WTC11 (cell line): ENCODE results near the gene RNF150.

Experiments
- ELF4 ChIP-seq: sonication (generic); formaldehyde crosslinking; IDR thresholded peaks from 2 replicates; pipeline ENCODE4 v1.8.1; 2022; ENCODE audit warnings: low read depth, mild to moderate bottlenecking, moderate library complexity, missing genetic modification reagents
- ESRRA ChIP-seq: sonication (generic); formaldehyde crosslinking; IDR thresholded peaks from 2 replicates; pipeline ENCODE4 v1.8.1; 2022; ENCODE audit warnings: mild to moderate bottlenecking, missing genetic modification reagents, borderline replicate concordance
- HMGA2 ChIP-seq: fragments of 250-450 bp; sonication (Bioruptor Pico); IDR thresholded peaks from 2 replicates; pipeline ENCODE4 v1.4.0; 2021; ENCODE audit warnings: mild to moderate bottlenecking, moderate library complexity
- KAT7 ChIP-seq: sonication (generic); formaldehyde crosslinking; IDR thresholded peaks from 2 replicates; pipeline ENCODE4 v1.8.1; 2023; ENCODE audit warnings: missing genetic modification reagents, mild to moderate bottlenecking, borderline replicate concordance
- NFE2L1 ChIP-seq: sonication (generic); formaldehyde crosslinking; IDR thresholded peaks from 2 replicates; pipeline ENCODE4 v1.8.1; 2023; ENCODE audit warnings: missing genetic modification reagents
- OVOL2 ChIP-seq: fragments of 250-450 bp; sonication (Bioruptor Pico); IDR thresholded peaks from 2 replicates; pipeline ENCODE4 v1.9.0; 2021; ENCODE audit warnings: mild to moderate bottlenecking, borderline replicate concordance
- RELA ChIP-seq: sonication (generic); formaldehyde crosslinking; IDR thresholded peaks from 2 replicates; pipeline ENCODE4 v1.8.1; 2022; ENCODE audit warnings: missing genetic modification reagents, mild to moderate bottlenecking, borderline replicate concordance
- RORB ChIP-seq: fragments of 250-450 bp; sonication (Bioruptor Pico); IDR thresholded peaks from 2 replicates; pipeline ENCODE4 v1.9.0; 2021; ENCODE audit warnings: mild to moderate bottlenecking
- SP1 ChIP-seq: sonication (generic); formaldehyde crosslinking; conservative IDR thresholded peaks from 2 replicates; pipeline ENCODE4 v1.8.1; 2022; ENCODE audit warnings: missing genetic modification reagents
- TF ChIP-seq, protein P1 (sequence below): fragments of 200-600 bp; IDR thresholded peaks from 2 replicates; pipeline ENCODE4 v1.8.0; 2022; ENCODE audit warnings: antibody characterized with exemption
- TF ChIP-seq, protein P2 (sequence below): sonication (generic); formaldehyde crosslinking; IDR thresholded peaks from 2 replicates; pipeline ENCODE4 v1.8.0; 2022; ENCODE audit warnings: mild to moderate bottlenecking, missing genetic modification reagents

DNA sequence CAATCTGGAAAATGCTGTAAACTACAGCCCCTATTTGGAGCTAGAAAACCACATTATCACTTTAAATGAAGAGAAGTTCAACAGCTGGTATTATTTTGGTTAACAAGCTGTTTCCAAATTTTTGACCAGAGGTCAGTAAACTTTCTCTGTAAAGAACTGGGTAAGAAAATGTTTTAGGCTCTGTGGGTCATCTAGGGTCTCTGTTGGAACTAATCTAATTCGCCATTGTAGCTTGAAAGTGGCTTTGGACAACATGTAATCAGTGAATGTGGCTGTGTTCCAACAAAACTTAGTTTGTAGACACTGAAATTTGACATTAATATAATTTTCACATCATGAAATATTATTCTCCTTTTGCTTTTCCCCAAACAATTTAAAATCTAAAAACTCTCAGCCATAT, 25.8 kb upstream of the RNF150 start:
- TF ChIP-seq, protein P1, sequence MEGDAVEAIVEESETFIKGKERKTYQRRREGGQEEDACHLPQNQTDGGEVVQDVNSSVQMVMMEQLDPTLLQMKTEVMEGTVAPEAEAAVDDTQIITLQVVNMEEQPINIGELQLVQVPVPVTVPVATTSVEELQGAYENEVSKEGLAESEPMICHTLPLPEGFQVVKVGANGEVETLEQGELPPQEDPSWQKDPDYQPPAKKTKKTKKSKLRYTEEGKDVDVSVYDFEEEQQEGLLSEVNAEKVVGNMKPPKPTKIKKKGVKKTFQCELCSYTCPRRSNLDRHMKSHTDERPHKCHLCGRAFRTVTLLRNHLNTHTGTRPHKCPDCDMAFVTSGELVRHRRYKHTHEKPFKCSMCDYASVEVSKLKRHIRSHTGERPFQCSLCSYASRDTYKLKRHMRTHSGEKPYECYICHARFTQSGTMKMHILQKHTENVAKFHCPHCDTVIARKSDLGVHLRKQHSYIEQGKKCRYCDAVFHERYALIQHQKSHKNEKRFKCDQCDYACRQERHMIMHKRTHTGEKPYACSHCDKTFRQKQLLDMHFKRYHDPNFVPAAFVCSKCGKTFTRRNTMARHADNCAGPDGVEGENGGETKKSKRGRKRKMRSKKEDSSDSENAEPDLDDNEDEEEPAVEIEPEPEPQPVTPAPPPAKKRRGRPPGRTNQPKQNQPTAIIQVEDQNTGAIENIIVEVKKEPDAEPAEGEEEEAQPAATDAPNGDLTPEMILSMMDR: no peak
- TF ChIP-seq, protein P2, sequence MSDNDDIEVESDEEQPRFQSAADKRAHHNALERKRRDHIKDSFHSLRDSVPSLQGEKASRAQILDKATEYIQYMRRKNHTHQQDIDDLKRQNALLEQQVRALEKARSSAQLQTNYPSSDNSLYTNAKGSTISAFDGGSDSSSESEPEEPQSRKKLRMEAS (CRISPR knock-in tag): no peak
- no peak for TF ChIP-seq KAT7 (CRISPR knock-in tag)
- no peak for TF ChIP-seq NFE2L1 (CRISPR knock-in tag)
- TF ChIP-seq RELA: no peak
- TF ChIP-seq SP1: no peak
- no peak for TF ChIP-seq ESRRA (CRISPR knock-in tag)
- no peak for TF ChIP-seq OVOL2
- no peak for TF ChIP-seq ELF4 (CRISPR knock-in tag)
- TF ChIP-seq RORB (CRISPR knock-in tag): no peak
- no peak for TF ChIP-seq HMGA2
